NB4 (cell line): Measurements from ENCODE around the gene UBR3.
A peak's percentile ranks its signal among the peaks of the same experiment; 100 is the strongest.

Experiments
- DNase-seq: peaks from one replicate; pipeline ENCODE4 v3.0.0; 2010; ENCODE audit warnings: low read depth
- H3K4me3 ChIP-seq: one replicate; pipeline ENCODE4 v1.5.1; 2011; ENCODE audit warnings: mild to moderate bottlenecking, low read depth, low read length, moderate library complexity
- MYC ChIP-seq: IDR thresholded peaks from 2 replicates; pipeline ENCODE4 v1.6.1; 2011; ENCODE audit warnings: low read depth, low read length
- POLR2A ChIP-seq: IDR thresholded peaks from 2 replicates; pipeline ENCODE4 v1.6.1; 2011; ENCODE audit warnings: mild to moderate bottlenecking; ENCODE audit not compliant: insufficient read length; ENCODE audit errors: extremely low read depth
- TF ChIP-seq, protein P1 (sequence below): IDR thresholded peaks from one replicate; pipeline ENCODE4 v1.5.1; 2012; ENCODE audit warnings: low read depth, low read length
- TF ChIP-seq, protein P2 (sequence below): IDR thresholded peaks from 2 replicates; pipeline ENCODE4 v1.6.1; 2011; ENCODE audit warnings: low read depth, low read length

The UBR3 gene

DNA sequence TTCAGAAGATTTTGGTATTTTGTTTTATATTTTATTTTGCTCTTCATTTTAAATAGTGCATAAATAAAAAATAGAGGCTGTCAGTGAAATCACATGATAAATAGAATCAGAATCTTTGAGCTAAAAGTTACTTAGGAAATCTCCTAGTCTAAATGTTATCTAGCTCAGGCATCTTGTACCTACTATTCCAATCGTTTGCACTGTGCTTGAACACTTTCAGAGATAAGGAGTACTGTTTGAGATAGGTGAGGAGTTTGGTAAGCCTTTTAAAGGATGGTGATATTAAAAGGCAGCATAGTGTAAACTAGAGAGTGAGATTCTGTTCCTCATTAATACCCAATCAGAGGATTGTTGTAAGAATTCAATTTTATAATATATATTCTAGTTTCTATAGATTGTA, 193.5 kb downstream of the UBR3 start:
- DNase-seq = no peak
- no peak overlapping the region for H3K4me3 ChIP-seq
- no peak for TF ChIP-seq MYC
- TF ChIP-seq, protein P1, sequence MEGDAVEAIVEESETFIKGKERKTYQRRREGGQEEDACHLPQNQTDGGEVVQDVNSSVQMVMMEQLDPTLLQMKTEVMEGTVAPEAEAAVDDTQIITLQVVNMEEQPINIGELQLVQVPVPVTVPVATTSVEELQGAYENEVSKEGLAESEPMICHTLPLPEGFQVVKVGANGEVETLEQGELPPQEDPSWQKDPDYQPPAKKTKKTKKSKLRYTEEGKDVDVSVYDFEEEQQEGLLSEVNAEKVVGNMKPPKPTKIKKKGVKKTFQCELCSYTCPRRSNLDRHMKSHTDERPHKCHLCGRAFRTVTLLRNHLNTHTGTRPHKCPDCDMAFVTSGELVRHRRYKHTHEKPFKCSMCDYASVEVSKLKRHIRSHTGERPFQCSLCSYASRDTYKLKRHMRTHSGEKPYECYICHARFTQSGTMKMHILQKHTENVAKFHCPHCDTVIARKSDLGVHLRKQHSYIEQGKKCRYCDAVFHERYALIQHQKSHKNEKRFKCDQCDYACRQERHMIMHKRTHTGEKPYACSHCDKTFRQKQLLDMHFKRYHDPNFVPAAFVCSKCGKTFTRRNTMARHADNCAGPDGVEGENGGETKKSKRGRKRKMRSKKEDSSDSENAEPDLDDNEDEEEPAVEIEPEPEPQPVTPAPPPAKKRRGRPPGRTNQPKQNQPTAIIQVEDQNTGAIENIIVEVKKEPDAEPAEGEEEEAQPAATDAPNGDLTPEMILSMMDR = no peak
- TF ChIP-seq POLR2A = no peak
- TF ChIP-seq, protein P2, sequence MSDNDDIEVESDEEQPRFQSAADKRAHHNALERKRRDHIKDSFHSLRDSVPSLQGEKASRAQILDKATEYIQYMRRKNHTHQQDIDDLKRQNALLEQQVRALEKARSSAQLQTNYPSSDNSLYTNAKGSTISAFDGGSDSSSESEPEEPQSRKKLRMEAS = no peak

DNA sequence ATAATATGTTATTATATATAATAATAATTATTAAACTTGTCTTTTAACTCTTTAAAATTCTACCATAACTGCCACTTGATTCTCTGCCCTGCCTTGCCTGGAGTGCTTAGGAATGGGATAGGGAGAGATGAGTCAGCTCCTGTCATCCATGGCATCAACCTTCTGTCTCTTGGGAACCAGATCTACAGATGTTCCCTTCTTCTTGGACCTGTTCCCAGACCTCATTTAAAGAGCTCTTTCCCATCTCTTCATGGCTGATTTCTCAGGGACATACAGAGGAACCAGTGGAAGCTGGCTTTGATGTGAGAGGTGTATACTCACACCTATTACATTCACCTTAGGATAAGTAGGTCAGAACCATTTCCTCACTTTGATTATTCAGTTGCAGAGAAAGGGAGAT, 195.4 kb downstream of the UBR3 start:
- TF ChIP-seq MYC = no peak
- no peak overlapping the region for H3K4me3 ChIP-seq
- no peak for DNase-seq

DNA sequence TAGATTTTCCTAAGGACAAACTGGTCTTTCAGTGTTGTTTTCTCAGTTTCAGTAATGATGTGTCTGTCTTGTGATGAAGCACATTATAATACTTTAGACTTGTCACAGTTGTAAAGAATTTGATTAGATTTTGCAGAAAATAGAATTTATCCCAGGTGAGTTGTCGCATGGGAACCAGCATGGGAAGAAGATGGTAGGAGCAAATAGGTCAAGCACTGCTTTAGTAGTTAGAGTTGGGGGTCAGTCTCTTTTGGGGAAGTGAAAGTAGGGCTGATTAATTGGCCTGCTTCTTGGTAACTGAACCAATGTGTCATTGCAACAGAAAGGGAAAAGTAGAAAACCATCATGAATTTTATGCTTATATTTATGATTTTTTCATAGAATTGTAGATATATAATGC, 197.5 kb downstream of the UBR3 start:
- no peak for TF ChIP-seq MYC
- TF ChIP-seq POLR2A = no peak
- TF ChIP-seq, protein P2 = no peak
- TF ChIP-seq, protein P1 = no peak
- peak; percentile 56 for DNase-seq

DNA sequence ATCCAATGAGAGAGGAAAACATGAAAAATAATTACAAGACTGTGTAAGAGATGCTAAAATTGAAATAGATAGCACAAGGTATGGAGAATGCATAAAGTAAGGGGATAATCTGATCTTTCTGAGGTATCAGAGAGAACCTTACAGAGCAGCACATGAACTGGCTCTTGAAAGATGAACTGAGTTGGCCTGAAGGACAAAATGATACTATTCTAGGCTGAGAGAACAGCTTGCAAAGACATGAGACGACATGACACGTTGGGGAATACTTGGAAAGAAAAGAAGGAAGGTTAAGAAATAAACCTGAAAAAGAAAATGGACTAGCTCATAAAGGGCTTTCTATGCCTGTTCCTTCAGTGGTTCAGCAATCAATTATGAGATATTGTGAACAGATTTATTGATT, 198.0 kb downstream of the UBR3 start:
- no peak for DNase-seq
- TF ChIP-seq, protein P2 = no peak
- TF ChIP-seq, protein P1 = no peak
- TF ChIP-seq POLR2A (no peak), MYC (no peak)
- no peak overlapping the region for H3K4me3 ChIP-seq

More for the DNA sequence above, 197.5 kb downstream of the UBR3 start:
- no peak overlapping the region for H3K4me3 ChIP-seq

DNA sequence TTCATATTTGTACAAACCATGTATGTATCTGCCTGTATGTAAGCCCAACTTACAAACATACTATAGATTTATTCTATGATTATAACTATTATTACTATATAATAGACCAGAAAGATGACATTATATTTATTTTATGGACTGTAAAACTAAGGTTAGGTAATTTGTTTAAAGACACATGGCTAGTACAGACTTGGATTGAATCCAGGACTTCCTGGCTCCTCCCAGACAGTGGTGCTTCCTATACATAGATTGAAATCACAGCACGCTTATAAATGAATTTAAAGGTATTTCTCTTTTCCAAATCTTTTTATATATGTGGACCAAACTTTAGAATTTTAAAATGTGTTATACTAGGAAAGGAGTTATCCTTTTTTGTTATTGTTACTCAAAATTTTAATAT, 199.1 kb downstream of the UBR3 start:
- no peak for DNase-seq
- no peak overlapping the region for H3K4me3 ChIP-seq
- TF ChIP-seq MYC = no peak
- no peak for TF ChIP-seq POLR2A
- TF ChIP-seq, protein P2 = no peak
- TF ChIP-seq, protein P1 = no peak

DNA sequence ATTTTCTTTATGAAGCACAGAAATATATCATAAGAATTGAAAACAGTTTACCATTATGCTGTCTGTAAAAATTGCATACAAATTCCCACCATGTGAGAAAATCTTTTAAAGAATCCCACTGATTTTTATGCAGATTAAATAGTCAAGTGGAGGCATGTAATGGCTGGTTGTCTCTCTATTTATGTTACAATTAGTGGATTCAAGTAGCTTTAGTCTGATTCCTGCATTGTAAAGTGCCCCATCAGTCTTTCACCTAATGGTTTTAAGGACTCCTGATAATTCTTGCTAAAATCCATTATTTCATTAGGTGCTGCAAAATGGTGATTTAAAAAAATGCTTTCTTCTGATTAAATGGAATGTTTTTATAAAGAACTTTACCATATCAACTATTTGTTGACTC, 202.3 kb downstream of the UBR3 start:
- TF ChIP-seq, protein P1 = no peak
- TF ChIP-seq, protein P2 = no peak
- TF ChIP-seq MYC (no peak), POLR2A (no peak)

More for the DNA sequence above, 202.3 kb downstream of the UBR3 start:
- DNase-seq = no peak
- H3K4me3 ChIP-seq = no peak overlapping the region
